ES-I3 (cell line): Measurements from ENCODE around the gene CEMP1.

Experiments used
- H3K36me3 ChIP-seq: 2 replicates; pipeline ENCODE4 v1.6.1; 2013; ENCODE audit warnings: mild to moderate bottlenecking, low read length, control low read depth, moderate library complexity; ENCODE audit not compliant: insufficient read depth
- H3K4me1 ChIP-seq: 2 replicates; pipeline ENCODE4 v1.6.1; 2013; ENCODE audit warnings: mild to moderate bottlenecking, control low read depth, low read length; ENCODE audit not compliant: insufficient read depth
- H3K9ac ChIP-seq: 2 replicates; pipeline ENCODE4 v1.6.1; 2013; ENCODE audit warnings: low read depth, mild to moderate bottlenecking, low read length, moderate library complexity
- H3K9me3 ChIP-seq: 2 replicates; pipeline ENCODE4 v1.6.1; 2013; ENCODE audit warnings: mild to moderate bottlenecking, low read length, moderate library complexity; ENCODE audit not compliant: control insufficient read depth, insufficient read depth

Gene CEMP1

DNA sequence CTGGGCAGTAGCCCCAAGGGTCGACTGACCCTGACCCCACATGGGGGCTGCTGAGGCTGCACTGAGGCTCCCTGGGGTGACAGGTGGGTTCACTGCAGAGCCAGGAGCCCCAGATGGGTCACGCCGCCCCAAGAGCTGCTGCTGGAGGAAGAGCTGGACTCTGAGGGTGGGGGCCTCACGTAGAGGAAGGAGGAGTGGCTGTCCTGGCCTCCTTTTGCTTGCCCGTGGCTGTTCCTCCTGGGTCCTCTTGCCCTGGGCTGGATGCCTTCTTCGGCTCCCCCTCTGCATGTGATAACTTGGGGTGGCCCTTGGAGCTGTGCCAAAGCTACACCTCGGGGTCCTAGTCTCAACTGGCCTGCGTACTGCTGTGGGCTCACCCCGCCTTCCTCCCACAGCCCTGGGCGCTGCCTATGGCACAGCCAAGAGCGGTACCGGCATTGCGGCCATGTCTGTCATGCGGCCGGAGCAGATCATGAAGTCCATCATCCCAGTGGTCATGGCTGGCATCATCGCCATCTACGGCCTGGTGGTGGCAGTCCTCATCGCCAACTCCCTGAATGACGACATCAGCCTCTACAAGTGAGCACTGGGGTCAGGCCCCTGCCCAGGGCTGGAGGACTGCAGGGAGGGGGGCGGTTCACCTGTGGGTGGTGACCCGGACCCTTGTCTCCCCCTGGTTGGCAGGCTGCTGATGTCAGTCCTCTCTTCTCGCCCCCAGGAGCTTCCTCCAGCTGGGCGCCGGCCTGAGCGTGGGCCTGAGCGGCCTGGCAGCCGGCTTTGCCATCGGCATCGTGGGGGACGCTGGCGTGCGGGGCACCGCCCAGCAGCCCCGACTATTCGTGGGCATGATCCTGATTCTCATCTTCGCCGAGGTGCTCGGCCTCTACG is 12.1 kb downstream of the CEMP1 start:
- Histone ChIP-seq H3K4me1 (0 out of 2 replicates have a peak, but pooled peaks cover 12% of the 10 kb centered on the region), H3K9ac (no peak overlapping the region), H3K36me3 (no peaks in the 10 kb centered on the region), H3K9me3 (no peaks in the 10 kb centered on the region)

DNA sequence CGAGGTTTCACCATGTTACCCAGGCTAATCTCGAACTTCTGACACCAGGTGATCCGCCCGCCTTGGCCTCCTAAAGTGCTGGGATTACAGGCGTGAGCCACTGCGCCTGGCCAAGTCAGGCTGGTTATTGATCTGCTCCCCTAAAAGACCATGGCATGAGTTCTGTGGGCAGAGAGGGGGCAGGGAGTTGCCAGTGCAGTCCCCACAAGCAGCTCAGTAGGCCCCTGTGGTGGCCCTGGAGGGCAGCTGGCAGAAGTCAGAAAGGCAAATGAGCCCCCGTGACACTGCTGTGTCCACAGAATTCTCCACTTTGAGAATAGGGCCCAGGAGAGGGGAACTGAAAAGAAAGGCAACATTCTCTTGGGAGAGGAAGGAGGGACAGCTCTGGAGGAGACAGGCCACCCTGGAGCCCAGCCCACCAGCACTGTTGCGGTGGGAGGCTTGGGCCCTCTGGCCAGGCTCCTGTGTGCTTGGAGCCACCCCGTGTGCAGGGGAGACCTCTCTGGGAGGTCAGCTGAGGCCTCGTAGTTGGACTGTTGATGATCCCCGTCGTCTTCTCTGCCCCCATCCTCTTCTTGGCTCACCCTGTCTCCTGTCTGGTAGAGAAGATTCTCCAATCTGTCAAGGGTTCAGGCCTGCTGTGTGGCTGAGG is 13.1 kb downstream of the CEMP1 start:
- H3K9ac ChIP-seq, result no peak overlapping the region
- 0 out of 2 replicates have a peak, but pooled peaks cover 12% of the 10 kb centered on the region for H3K4me1 ChIP-seq
- no peaks in the 10 kb centered on the region for H3K36me3 ChIP-seq
- H3K9me3 ChIP-seq, result no peaks in the 10 kb centered on the region

DNA sequence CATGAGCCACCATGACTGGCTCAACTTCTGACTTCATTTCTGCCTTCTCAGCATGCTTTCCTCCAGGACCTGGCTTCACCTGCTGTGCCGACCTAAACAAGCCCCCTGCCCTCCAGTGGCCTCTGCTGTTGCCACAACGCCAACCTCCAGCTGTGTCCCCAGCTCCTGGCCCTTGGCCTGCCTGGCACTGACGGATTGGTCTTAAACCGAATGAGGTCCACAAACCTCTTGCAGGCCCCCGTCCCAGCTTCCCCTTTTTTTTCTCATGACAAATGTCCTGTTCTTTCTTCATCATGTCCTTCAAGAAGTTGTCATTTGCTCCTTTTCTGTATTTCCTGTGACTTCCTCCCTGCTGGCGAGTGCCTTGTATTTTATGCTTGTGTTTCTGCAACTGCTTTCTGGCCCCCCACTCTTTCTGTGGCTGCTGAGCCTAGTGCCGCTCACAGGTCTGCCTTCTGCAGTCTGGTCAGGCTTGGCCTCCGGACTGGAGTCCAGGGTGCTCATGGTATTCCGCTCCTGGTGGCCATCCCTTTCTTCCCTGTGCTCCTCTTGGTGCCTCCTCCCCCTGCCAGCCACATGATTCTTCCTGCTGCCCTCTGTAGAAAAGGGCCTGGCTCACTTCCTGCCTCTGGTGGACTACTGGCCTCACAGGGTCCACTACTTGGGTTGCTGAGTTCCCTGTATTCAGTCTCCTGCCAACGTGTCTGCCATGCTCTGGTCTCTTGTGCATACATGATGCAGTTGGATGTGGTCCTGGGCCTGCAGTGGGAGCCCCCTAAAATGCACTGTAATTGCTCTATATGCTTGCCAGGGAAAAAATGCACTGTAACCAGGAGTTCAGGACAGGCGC is 14.6 kb downstream of the CEMP1 start:
- Histone ChIP-seq H3K9me3 (no peaks in the 10 kb centered on the region), H3K4me1 (peaks cover 25% of the 10 kb centered on the region), H3K9ac (no peak overlapping the region), H3K36me3 (no peaks in the 10 kb centered on the region)

DNA sequence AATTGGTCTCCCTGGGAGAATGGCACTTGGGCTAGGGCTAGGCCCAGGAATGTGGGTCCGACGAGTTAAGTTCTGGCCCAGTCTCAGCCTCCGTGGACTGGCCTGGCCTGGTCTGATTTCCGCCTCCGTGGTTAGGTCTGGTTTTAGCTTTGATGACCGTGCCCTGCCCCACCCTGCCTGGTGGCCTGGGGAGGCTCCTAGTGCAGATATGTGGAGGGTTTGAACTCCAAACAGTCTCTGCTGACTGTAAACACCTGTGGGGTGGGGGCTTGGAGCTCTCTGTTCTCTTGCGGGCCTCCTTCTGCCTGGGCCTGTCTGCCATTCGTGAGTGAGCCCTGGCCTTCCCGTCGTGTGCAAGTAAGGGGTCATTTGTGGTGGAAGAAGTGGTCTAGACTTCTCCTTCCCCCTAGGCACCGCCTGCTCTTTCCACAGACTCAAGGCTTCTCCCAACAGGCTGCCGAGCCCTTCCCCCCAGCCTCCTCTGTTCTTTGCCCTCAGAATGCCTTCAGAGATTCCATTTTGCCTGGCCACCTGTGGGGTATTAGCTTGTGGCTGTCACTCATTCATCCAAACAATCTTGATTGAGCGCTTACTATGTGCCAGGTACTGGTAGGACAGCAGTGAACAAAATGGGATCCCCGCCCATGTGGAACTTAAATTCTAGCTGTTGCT is 15.9 kb downstream of the CEMP1 start:
- Histone ChIP-seq H3K4me1 (peaks cover 31% of the 10 kb centered on the region), H3K9me3 (no peaks in the 10 kb centered on the region), H3K36me3 (no peaks in the 10 kb centered on the region), H3K9ac (peak overlapping the region; percentile 92)

DNA sequence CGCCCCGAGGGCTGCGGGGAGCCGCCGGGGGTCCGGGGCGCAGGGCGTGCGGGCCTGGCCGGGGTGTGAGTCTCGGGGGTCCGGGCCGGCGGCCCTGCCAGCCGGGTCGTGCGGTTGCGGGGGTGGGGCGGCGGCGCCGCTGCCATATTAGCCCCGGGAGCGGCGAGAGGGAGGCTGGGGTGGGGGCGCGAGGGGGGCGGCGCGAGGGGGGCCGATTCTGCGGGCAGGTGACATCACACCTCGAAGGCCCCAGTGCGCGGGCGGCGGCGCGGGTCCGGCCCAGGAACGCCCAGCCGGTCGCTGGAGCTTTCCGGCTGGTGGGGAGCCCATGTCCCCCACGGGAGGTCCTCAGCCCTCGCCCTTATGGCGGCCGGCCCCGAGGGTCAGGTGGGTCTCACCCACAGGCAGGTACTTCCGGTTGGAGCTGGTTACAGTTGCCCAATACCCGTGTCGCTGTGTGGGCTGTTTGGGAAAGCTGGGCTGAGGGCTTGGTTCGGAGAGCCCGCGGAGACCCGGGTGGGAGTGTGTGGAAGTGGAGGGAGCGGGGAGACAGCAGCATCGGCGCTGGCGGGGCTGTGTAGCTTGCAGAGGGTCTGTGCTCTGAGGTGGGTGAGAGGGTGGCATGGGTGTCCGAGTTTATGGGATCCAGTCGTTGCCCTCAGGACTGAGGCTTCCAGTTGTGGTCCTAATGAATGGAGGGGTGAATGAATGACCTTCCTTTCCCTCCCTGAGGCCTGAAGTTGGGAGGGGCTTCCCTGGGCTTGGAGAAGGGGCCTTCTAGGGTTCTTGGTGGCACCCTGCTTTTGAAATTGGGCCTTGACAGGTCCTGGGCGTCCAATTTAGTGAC is 16.7 kb downstream of the CEMP1 start:
- H3K36me3 ChIP-seq, result no peaks in the 10 kb centered on the region
- H3K9ac ChIP-seq, result peak overlapping the region; percentile 92
- H3K4me1 ChIP-seq, result peaks cover 31% of the 10 kb centered on the region
- H3K9me3 ChIP-seq, result no peaks in the 10 kb centered on the region

DNA sequence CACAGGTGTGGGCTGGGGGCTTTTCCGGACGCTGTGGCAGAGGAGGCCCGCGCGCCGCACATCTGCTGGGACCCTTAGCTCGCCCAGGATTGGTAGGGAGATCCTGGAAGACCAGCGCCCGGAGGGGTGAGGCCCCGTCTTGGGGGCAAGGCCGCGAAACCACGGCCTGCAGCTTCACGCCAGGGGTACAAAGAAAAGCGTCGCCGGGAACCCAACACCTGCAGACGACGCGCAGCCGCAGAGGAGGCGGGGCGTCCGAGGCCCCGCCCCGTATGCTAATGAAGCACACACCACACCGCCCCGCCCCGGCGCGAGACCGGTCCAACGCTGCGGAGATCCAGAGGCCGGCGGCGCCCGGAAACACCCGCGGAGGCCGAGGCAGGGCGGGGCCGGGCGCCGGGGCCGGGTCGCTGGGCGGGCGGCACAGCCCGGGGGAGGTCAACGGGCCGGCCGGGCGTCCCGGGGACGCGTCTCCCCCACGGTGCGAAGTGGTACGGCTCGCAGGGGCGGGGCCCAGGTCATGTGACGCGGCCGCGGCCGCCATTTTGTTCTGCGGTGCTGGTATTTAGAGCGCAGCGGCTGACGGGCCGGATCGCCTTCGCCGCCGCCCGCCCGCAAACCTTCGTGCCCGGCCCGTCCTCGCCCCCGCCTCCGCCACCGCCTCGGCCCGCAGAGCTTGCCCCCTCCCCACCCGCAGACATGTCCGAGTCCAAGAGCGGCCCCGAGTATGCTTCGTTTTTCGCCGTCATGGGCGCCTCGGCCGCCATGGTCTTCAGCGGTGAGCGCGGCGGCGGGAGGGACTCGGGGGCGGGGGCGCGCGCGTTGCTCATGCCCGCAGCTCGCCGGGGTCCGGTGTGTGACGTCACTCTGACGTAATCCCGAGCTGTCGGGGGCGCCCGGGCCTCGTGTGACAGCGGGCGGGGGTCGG is 17.5 kb downstream of the CEMP1 start, which contains the start of gene ATP6V0C:
Gene ATP6V0C, plus strand, starts transcription at position 548 of the 928 bp plus-strand sequence. Its CDS starts 152 bp downstream, at position 700.
- Histone ChIP-seq H3K4me1 (peaks cover 31% of the 10 kb centered on the region), H3K9me3 (no peaks in the 10 kb centered on the region), H3K9ac (peak within 1 kb of the TSS; percentile 92), H3K36me3 (no peaks in the 10 kb centered on the region)

DNA sequence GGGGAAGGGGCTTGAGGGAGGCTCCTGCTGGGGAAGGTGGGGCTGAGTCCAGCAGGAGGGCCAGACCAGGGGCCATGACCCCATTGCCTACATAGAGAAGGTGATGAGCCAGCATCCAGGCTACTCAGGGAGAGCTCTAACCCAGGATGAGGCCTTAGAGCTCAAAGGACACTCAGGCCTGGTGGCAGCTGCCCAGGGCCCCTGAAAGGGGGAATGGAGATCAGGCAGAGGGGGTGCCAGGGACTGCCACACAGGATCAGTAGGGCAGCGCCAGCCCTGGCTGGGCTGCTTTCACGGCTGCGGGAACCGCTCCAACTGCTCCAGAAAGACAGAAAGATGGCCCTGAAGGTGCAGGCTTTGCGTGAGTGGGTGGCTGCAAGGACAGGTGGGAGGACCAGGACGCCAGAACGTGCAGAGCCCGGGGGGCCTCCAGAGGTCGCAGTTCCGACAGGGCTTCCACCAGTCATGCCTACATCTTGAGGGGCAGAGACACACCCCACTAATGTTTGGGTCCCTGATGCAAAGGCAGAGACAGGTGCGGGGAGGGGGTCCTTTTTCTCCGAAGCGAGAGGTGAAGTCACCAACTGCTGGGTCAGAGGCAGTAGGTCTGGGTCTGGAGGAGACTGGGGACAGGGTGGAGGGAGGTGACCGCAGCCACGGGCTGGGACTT is 18.3 kb downstream of the CEMP1 start:
- H3K9ac ChIP-seq, result peak overlapping the region; percentile 92

DNA sequence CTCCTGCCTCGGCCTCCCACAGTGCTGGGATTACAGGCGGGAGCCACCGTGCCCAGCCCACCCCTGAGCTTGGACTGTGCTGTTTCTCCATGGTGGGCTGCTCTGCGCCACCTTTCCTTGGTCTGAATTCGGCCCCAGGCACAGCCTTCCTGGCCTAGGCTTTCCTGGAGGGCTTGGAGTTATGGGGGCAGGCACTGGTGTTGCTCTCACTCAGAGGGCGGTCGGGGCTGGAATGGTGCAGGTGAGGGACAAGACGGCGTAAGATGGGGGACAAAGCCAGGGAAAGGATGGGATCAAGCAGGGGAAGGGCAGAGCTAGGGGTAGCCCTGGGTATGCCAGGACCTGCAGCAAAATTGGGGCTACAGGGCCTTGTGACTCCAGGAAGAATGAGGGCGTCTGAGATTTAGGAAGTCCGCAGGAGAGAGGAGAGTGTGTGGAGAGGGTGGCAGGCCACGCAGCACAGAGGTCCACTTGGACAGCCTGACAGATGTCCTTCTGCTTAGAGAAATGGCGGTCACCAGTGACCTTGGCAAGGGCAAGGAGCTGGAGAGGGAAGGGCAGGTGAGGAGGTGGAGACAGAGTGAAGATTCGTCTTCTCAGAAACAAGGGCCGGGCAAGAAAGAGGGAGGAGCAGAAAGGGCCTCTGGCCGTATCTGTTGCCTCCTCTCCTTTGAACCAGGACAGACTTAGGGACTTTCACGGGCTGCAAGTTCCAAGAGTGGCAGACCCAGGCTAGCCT is 19.0 kb downstream of the CEMP1 start:
- H3K4me1 ChIP-seq, result peaks cover 31% of the 10 kb centered on the region
- no peaks in the 10 kb centered on the region for H3K36me3 ChIP-seq
- peak overlapping the region; percentile 92 for H3K9ac ChIP-seq
- H3K9me3 ChIP-seq, result no peaks in the 10 kb centered on the region

More for the DNA sequence above, 18.3 kb downstream of the CEMP1 start:
- Histone ChIP-seq H3K9me3 (no peaks in the 10 kb centered on the region), H3K4me1 (peaks cover 31% of the 10 kb centered on the region), H3K36me3 (no peaks in the 10 kb centered on the region)

DNA sequence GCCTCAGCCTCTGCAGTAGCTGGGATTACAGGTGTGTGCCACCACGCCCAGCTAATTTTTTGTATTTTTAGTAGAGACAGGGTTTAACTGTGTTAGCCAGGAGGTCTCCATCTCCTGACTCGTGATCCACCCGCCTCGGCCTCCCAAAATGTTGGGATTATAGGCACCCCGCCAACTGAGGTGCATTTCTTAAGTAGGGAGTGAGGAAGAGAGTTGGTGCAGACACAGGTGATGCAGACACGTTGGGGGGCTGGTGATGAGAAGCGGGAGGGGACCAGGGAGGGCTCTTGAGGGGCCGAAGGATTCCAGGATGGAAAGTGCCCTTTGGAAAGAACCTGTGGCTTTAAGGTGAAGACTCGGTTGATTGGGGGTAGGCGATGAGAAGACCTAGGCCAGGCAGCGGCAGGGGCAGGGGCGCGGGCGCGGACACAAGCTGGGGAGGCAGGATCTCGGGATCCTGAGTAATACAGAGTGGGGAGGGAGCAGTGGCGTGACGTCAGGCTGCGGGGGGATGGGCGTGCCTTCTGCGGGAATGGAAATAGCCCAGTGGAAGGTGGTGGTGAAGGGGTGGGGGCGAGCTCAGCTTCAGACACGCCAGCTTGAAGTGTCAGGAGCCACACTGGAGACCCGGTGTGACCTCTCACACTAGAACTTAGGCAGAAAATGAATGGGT is 19.9 kb downstream of the CEMP1 start:
- peaks cover 30% of the 10 kb centered on the region for H3K4me1 ChIP-seq
- H3K9ac ChIP-seq, result peak overlapping the region; percentile 27
- H3K36me3 ChIP-seq, result no peaks in the 10 kb centered on the region
- no peaks in the 10 kb centered on the region for H3K9me3 ChIP-seq

DNA sequence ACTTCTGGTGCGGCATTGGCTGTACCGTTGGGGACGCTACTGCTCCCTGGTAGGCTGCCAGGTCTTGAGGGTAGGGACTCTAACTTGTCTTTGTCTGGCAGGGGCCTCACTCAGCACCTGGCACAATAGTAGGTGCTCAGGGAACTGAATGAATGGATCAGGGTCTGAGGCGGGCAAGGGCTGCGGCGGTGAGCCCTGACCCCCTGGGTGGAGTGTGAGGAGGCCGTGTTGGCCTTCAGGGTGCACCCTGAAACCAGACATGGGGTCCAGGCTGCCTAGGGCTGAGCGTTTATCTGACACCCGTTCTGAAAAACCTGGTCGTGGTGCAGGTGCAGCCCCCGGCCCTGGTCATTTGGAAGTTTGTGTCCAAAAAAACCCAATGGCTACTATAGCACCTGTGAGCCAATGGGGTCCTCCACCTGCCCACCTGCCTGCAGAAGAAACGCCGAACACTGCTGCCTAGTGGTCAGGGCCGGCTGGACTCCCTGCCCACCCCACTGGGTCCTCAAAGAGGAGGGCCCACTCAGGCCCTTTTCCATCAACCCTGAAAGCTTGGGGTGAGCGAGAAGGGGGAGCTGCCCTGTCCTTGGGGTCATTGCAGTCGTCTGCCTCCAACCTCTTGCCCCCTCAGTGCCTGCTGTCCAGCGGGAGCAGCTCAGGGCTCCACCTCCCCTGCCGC is 22.3 kb downstream of the CEMP1 start:
- Histone ChIP-seq H3K4me1 (peaks cover 19% of the 10 kb centered on the region), H3K9ac (no peak overlapping the region), H3K9me3 (no peaks in the 10 kb centered on the region), H3K36me3 (no peaks in the 10 kb centered on the region)

DNA sequence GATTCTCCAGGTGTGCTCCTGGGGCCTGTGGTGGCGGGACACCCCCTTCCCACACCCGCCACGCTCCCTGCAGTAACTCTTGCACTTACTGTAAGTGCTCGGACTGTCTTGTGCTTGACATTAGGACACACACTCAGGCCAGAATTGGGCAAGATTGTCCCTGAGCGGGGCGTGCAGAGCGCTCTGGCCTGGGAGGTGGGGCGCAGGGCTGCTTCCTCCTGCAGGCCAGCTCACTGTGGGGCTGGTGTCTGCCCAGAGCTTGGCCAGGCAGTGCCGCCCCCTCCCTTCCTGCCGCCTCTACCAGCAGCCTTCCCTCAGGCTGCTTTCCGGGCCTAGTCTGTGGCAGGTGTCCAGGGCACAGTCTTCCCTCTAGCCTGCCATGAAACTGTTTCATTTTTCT is 23.5 kb downstream of the CEMP1 start:
- Histone ChIP-seq H3K9ac (no peak overlapping the region), H3K36me3 (no peaks in the 10 kb centered on the region), H3K9me3 (no peaks in the 10 kb centered on the region), H3K4me1 (peaks cover 16% of the 10 kb centered on the region)
